Measurements from ENCODE around the gene LAMP5.

GRCh38 chr20:9501473-9501872 lies 12.9 kb upstream of the LAMP5 start:
- TF ChIP-seq EZH2 (IDR thresholded peaks at IDR 0.05) = no peak
- TF ChIP-seq CTCF (IDR thresholded peaks at IDR 0.05) = no peak
- TF ChIP-seq EZH2phosphoT487 (IDR thresholded peaks at IDR 0.05) = no peak
